Psoas muscle (tissue), 8 donors: ENCODE measurements around the gene CD44. TPM values are rescaled to one million over a fixed set of nuclear protein-coding genes. Genes with fewer than 3 reads are reported as not detected.

Experiments
- ATAC-seq, 4 donors: fragments of 200-7000 bp; cut with Tn5 transposase; one replicate each; pipeline ENCODE4 v1.9.1; 2020; ENCODE audit warnings: moderate library complexity in 3 of 4, mild to moderate bottlenecking in 2 of 4
- DNase-seq, 2 donors: peaks; one replicate each; pipeline ENCODE4 v3.0.0-alpha.2; 2020
- H3K27ac ChIP-seq: fragments of 200-600 bp; one replicate; pipeline ENCODE4 v1.8.0; 2022
- H3K27me3 ChIP-seq, 3 donors: fragments of 200-600 bp in 1 of 3; one replicate each; pipeline versions ENCODE4 v1.6.1 to v1.8.0; 2013 to 2022; ENCODE audit warnings: low read length in 2 of 3, mild to moderate bottlenecking in 2 of 3, moderate library complexity in 1 of 3; ENCODE audit not compliant: insufficient read depth in 3 of 3
- H3K36me3 ChIP-seq, 2 donors: fragments of 200-600 bp in 1 of 2; one replicate each; pipeline versions ENCODE4 v1.6.1 to v1.8.0; 2013 to 2022; ENCODE audit warnings: low read depth in 1 of 2, mild to moderate bottlenecking in 1 of 2, moderate library complexity in 1 of 2; ENCODE audit not compliant: insufficient read depth in 1 of 2
- H3K4me1 ChIP-seq: fragments of 200-600 bp; one replicate; pipeline ENCODE4 v1.8.0; 2022
- H3K4me3 ChIP-seq: fragments of 200-600 bp; one replicate; pipeline ENCODE4 v1.8.0; 2022; ENCODE audit warnings: mild to moderate bottlenecking
- H3K9me3 ChIP-seq: fragments of 200-600 bp; one replicate; pipeline ENCODE4 v1.8.0; 2022
- WGBS, 3 donors: extraction: QIAGEN DNeasy Blood & Tissue Kit; methylation state at CpG; one replicate each; pipeline versions ENCODE4 v1.1.6 to v1.1.7; 2013; 5-methylcytosine and 5-hydroxymethylcytosine counted together
- intact Hi-C, 2 donors: fragments of 100-400 bp; cut with DNase I; formaldehyde crosslinking; loops; one replicate each; pipeline versions ENCODE4 v1.11.0 to v1.14.2; 2022
- polyA plus RNA-seq, 3 donors: library from polyadenylated mRNA; stranded (reverse); fragments of 200-250 nt; gene quantifications; one replicate each; pipeline ENCODE4 v1.2.3, GENCODE V29; 2013
- total RNA-seq, 4 donors: library from RNA; stranded (reverse); fragmentation: NEBNext Ultra II Directional in 2 of 4; extraction: Animal tissue kit (Norgen Biotek cat#: 25700) in 2 of 4; gene quantifications; one replicate each; pipeline versions ENCODE4 v1.2.1 to v1.2.4, GENCODE V29; 2021 to 2023
- TF ChIP-seq, protein P1 (sequence below): fragments of 200-600 bp; IDR thresholded peaks from one replicate; pipeline ENCODE4 v1.8.0; 2022; ENCODE audit warnings: antibody characterized with exemption
- donor health status: healthy with polysubstance abuse.
- donor health status: DM: no; HTN: no; CAD: no; lungs with moderate emphysema.
- donor health status: Bipolar disorder and iron deficiency.
- donor health status: healthy.
- donor health status: DM: yes; HTN: yes; CAD: no.
- donor health status: DM: no; HTN: no; CAD: no.
- donor health status: DM: no; HTN: no; CAD: no.
- donor health status: DM: yes; HTN: yes; CAD: no.

Gene CD44
- total and polyA plus RNA-seq, 7 donors, result 3.4 to 35.4 (median 23.2) TPM

DNA sequence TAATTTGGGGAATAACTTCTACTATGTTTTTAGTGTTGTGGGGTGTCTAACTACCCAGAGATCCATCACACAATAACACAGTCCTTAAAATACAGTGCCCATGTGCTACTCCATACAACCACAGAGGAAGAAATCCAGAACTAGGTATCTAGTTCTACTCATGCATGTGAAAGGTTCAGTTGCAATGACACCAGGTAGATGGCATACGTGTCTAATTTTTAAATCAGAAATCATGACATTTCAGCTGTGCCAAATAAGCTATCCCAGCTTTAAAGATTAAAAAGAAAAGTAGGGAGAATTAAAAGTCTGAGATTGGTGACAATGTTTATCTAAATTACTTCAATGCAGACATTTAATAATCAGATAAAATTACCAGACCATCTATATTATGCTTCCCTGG is 122.2 kb downstream of the CD44 start:
- no peak for DNase-seq
- intact Hi-C loops, result loop anchor here (5.0 kb wide), 2 partner anchors 131 to 146 kb away; no protein-coding TSS in a partner anchor
- no peaks in the 10 kb centered on the region for H3K4me1 ChIP-seq
- WGBS, 3 donors, result 73 to 90% (median 77%) methylated on average over 1 of the region's 1 CpG
- no peak for ATAC-seq
- peaks cover 0 to 3% (median 0%) of the 10 kb centered on the region in 3 donors for H3K27me3 ChIP-seq
- TF ChIP-seq, protein P1, sequence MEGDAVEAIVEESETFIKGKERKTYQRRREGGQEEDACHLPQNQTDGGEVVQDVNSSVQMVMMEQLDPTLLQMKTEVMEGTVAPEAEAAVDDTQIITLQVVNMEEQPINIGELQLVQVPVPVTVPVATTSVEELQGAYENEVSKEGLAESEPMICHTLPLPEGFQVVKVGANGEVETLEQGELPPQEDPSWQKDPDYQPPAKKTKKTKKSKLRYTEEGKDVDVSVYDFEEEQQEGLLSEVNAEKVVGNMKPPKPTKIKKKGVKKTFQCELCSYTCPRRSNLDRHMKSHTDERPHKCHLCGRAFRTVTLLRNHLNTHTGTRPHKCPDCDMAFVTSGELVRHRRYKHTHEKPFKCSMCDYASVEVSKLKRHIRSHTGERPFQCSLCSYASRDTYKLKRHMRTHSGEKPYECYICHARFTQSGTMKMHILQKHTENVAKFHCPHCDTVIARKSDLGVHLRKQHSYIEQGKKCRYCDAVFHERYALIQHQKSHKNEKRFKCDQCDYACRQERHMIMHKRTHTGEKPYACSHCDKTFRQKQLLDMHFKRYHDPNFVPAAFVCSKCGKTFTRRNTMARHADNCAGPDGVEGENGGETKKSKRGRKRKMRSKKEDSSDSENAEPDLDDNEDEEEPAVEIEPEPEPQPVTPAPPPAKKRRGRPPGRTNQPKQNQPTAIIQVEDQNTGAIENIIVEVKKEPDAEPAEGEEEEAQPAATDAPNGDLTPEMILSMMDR, result no peak
- no peak overlapping the region for H3K4me3 ChIP-seq
- H3K9me3 ChIP-seq, result no peaks in the 10 kb centered on the region
- H3K36me3 ChIP-seq, result no peaks in the 10 kb centered on the region
- no peak overlapping the region for H3K27ac ChIP-seq

DNA sequence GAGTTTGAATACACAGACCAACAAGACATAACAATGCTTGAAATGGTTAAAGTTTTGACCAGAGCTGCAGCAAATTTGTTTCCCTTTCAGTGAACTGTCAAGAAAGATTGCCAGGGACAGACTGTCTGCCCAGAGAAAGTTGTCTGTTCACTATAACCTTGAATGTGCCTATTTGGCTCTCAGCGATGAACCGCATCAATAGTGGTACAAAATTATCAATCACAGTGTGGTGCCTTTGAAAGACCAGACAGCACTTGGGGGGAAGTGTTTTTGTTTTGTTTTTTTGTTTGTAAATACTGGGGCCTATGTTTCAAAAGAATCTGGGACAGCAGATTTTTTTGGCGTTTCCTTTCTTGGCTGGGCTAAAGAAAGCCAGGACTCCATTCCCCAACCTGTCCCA is 123.1 kb downstream of the CD44 start:
- Histone ChIP-seq H3K4me1 (no peaks in the 10 kb centered on the region), H3K9me3 (no peaks in the 10 kb centered on the region), H3K36me3 (no peaks in the 10 kb centered on the region), H3K27ac (no peak overlapping the region), H3K4me3 (no peak overlapping the region), H3K27me3 (peaks cover 0 to 3% (median 0%) of the 10 kb centered on the region in 3 donors)
- intact Hi-C loops, result loop anchor here (5.0 kb wide), 2 partner anchors 130 to 145 kb away; no protein-coding TSS in a partner anchor
- ATAC-seq (no peak), DNase-seq (no peak)
- TF ChIP-seq, protein P1, result no peak
- WGBS, 3 donors, result 82 to 89% (median 85%) methylated on average over 3 of the region's 3 CpGs

DNA sequence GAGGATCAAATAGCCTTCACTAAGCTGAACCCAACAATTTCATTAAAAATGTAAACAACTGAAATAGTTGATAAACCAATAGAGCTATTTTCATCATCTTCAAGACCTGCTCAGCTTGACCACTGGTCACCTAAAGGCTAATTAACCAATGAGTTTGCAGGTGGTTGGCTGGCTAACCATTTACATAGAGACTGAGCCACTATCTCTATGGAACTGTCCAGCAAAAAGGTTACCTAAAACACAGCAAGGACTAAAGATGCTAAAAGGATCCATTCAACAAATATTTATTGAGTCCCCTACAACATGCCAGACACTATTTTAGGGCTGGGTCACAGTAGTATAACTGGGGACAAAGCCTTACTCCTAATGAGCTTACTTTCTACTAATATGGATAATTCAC is 123.8 kb downstream of the CD44 start:
- intact Hi-C loops, result loop anchor here (5.0 kb wide), 2 partner anchors 130 to 145 kb away; no protein-coding TSS in a partner anchor
- TF ChIP-seq, protein P1, result no peak
- H3K4me3 ChIP-seq, result no peak overlapping the region
- H3K36me3 ChIP-seq, result no peaks in the 10 kb centered on the region
- H3K27ac ChIP-seq, result no peak overlapping the region
- no peak for DNase-seq
- no peaks in the 10 kb centered on the region for H3K4me1 ChIP-seq
- no peak for ATAC-seq
- no peaks in the 10 kb centered on the region for H3K9me3 ChIP-seq
- H3K27me3 ChIP-seq, result peaks cover 0 to 3% (median 0%) of the 10 kb centered on the region in 3 donors

DNA sequence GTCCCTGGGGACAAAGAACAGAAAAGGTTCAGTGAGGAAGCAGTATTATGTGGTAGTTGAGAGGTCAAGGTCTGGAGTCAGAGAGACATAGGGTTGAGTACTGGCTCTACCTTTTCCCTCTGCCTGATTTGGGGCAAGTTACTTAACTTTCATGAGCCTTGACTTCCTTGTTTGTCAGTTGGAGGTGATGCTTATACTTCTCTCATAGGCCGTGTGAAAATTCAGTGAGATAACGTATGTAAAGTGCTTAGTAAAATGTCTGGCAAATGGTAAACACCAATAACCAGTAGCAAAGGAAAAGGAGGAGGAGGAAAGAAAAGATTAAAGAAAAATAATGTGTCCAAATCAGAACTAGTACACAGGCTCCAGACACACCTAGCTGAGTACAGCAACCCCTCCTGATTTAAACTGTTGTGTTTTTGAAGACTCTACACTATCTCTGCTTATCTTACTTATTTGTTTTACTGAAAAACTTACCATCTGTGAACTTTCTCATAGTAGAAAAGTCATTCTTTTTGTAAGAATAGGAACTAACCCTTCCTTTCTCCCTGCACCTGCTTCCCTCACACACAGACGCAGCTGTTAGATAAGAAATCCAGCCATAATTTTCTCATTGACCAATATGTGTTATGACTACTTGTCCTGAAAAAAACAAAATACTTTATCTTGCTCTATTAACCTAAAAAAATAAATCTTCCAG is 126.9 kb downstream of the CD44 start:
- TF ChIP-seq, protein P1, result no peak
- H3K27ac ChIP-seq, result no peak overlapping the region
- no peaks in the 10 kb centered on the region for H3K4me1 ChIP-seq
- no peaks in the 10 kb centered on the region for H3K27me3 ChIP-seq
- DNase-seq (no peak), ATAC-seq (no peak)
- H3K9me3 ChIP-seq, result no peaks in the 10 kb centered on the region
- no peak overlapping the region for H3K4me3 ChIP-seq
- intact Hi-C loops, result no loop called here
- no peaks in the 10 kb centered on the region for H3K36me3 ChIP-seq
- 81 to 89% (median 86%) methylated on average over 3 of the region's 3 CpGs for WGBS, 3 donors

DNA sequence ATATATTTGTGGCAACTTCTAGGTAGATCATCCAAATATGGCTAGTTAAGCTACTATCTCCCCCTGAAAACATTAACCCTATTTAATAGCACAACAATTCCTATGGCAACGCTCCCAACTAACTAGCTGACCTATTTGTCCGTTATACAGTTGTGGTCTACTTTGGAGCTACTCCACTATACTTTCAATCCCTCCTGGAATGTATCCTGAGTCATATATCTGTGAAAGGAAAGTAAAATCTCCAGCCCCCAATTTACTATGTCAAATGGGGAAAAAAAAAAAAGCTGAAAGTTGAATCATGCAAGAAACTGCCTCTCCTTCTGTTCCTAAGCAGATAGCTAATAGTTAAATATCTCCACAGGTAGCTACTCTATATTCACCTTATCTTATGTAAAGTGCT is 128.5 kb downstream of the CD44 start:
- ATAC-seq, result no peak
- H3K27me3 ChIP-seq, result no peaks in the 10 kb centered on the region
- no peaks in the 10 kb centered on the region for H3K9me3 ChIP-seq
- intact Hi-C loops, result no loop called here
- no peaks in the 10 kb centered on the region for H3K4me1 ChIP-seq
- DNase-seq, result no peak
- TF ChIP-seq, protein P1, result no peak
- H3K4me3 ChIP-seq, result no peak overlapping the region
- WGBS, 3 donors, result 88 to 95% (median 90%) methylated on average over 2 of the region's 2 CpGs
- H3K27ac ChIP-seq, result no peak overlapping the region
- H3K36me3 ChIP-seq, result no peaks in the 10 kb centered on the region
